Trophoblast cell (in vitro differentiated cells and primary cell): ENCODE results near the gene MAFB.

ENCODE experiments used
- DNase-seq, 2 donors: peaks; one replicate each; pipeline ENCODE4 v3.0.0-alpha.2; 2016
- H2AFZ ChIP-seq: 2 replicates; pipeline ENCODE4 v1.6.1; 2013; ENCODE audit warnings: low read length, moderate library complexity, mild to moderate bottlenecking; ENCODE audit not compliant: insufficient read depth, poor library complexity
- H2AK5ac ChIP-seq: 2 replicates; pipeline ENCODE4 v1.6.1; 2013; ENCODE audit warnings: mild to moderate bottlenecking, low read length
- H2BK120ac ChIP-seq: 2 replicates; pipeline ENCODE4 v1.6.1; 2013; ENCODE audit warnings: low read length, mild to moderate bottlenecking, moderate library complexity; ENCODE audit not compliant: insufficient read depth, poor library complexity
- H2BK12ac ChIP-seq: 2 replicates; pipeline ENCODE4 v1.6.1; 2013; ENCODE audit warnings: mild to moderate bottlenecking, low read length, moderate library complexity
- H2BK5ac ChIP-seq: 2 replicates; pipeline ENCODE4 v1.6.1; 2013; ENCODE audit warnings: low read length, low read depth, moderate library complexity, mild to moderate bottlenecking; ENCODE audit not compliant: poor library complexity
- H3K14ac ChIP-seq: 2 replicates; pipeline ENCODE4 v1.6.1; 2013; ENCODE audit warnings: mild to moderate bottlenecking, low read length
- H3K18ac ChIP-seq: 2 replicates; pipeline ENCODE4 v1.6.1; 2013; ENCODE audit warnings: mild to moderate bottlenecking, low read length
- H3K23ac ChIP-seq: 2 replicates; pipeline ENCODE4 v1.6.1; 2013; ENCODE audit warnings: low read length
- H3K27ac ChIP-seq: 2 replicates; pipeline ENCODE4 v1.5.1; 2013; ENCODE audit warnings: low read depth, mild to moderate bottlenecking, inconsistent platforms, low read length, moderate library complexity
- H3K27me3 ChIP-seq: 2 replicates; pipeline ENCODE4 v1.6.1; 2013; ENCODE audit warnings: inconsistent platforms, mild to moderate bottlenecking, low read length, moderate library complexity; ENCODE audit not compliant: insufficient read depth
- H3K36me3 ChIP-seq, 2 experiments: 1 replicate in 1 of 2; 2 replicates in 1 of 2; pipeline ENCODE4 v1.6.1; 2013; ENCODE audit warnings: low read length in 2 of 2, mild to moderate bottlenecking in 2 of 2, moderate library complexity in 1 of 2; ENCODE audit not compliant: insufficient read depth in 2 of 2, control insufficient read depth in 1 of 2
- H3K4ac ChIP-seq: 2 replicates; pipeline ENCODE4 v1.6.1; 2013; ENCODE audit warnings: low read depth, mild to moderate bottlenecking, low read length, moderate library complexity
- H3K4me1 ChIP-seq, 2 experiments: 1 replicate in 1 of 2; 2 replicates in 1 of 2; pipeline ENCODE4 v1.6.1; 2013; ENCODE audit warnings: low read length in 2 of 2, mild to moderate bottlenecking in 2 of 2, moderate library complexity in 1 of 2; ENCODE audit not compliant: insufficient read depth in 2 of 2, control insufficient read depth in 1 of 2
- H3K4me2 ChIP-seq: 2 replicates; pipeline ENCODE4 v1.6.1; 2013; ENCODE audit warnings: inconsistent platforms, mild to moderate bottlenecking, low read length, moderate library complexity
- H3K4me3 ChIP-seq: 2 replicates; pipeline ENCODE4 v1.5.1; 2013; ENCODE audit warnings: mild to moderate bottlenecking, low read depth, low read length, inconsistent platforms
- H3K79me1 ChIP-seq: one replicate; pipeline ENCODE4 v1.6.1; 2013; ENCODE audit warnings: low read length
- H3K79me2 ChIP-seq: 2 replicates; pipeline ENCODE4 v1.6.1; 2013; ENCODE audit warnings: low read length, mild to moderate bottlenecking; ENCODE audit not compliant: control insufficient read depth, insufficient read depth, poor library complexity
- H3K9ac ChIP-seq: 2 replicates; pipeline ENCODE4 v1.6.1; 2013; ENCODE audit warnings: mild to moderate bottlenecking, low read length
- H3K9me3 ChIP-seq: 2 replicates; pipeline ENCODE4 v1.6.1; 2013; ENCODE audit warnings: low read depth, mild to moderate bottlenecking, control low read depth, inconsistent platforms, low read length; ENCODE audit not compliant: insufficient read depth
- H4K12ac ChIP-seq: 2 replicates; pipeline ENCODE4 v1.6.1; 2013; ENCODE audit warnings: low read depth, mild to moderate bottlenecking, low read length, moderate library complexity
- H4K8ac ChIP-seq: 2 replicates; pipeline ENCODE4 v1.6.1; 2013; ENCODE audit warnings: low read depth, mild to moderate bottlenecking, low read length, moderate library complexity
- H4K91ac ChIP-seq: one replicate; pipeline ENCODE4 v1.6.1; 2013; ENCODE audit warnings: low read depth, mild to moderate bottlenecking, low read length, moderate library complexity
- WGBS: extraction: QIAGEN DNeasy Blood & Tissue Kit; methylation state at CpG from one replicate; pipeline ENCODE4 v1.1.7; 2013; ENCODE audit warnings: missing lambda C conversion rate; ENCODE audit not compliant: insufficient read length, insufficient coverage; ENCODE audit errors: extremely low coverage; 5-methylcytosine and 5-hydroxymethylcytosine counted together

MAFB gene

GRCh38 chr20:40688129-40689099 lies 622 bp downstream of the MAFB start:
- peaks cover 47% of the 10 kb centered on the region for H3K27me3 ChIP-seq
- peaks cover 21 to 31% of the 10 kb centered on the region in 2 experiments for H3K4me1 ChIP-seq
- peak overlapping the region; percentile 80 for H3K4me3 ChIP-seq
- peaks cover 19% of the 10 kb centered on the region for H3K79me2 ChIP-seq
- H3K9me3 ChIP-seq, result peaks cover 9% of the 10 kb centered on the region
- peak overlapping the region; percentile 38 for H2AFZ ChIP-seq
- peaks cover 4 to 7% of the 10 kb centered on the region in 2 experiments for H3K36me3 ChIP-seq
- H2BK5ac ChIP-seq, result no peak overlapping the region
- no CpG with 5 or more reads among the region's 120 CpGs for WGBS
- peak overlapping the region; percentile 77 for H3K9ac ChIP-seq
- peak overlapping the region; percentile 36 for H3K18ac ChIP-seq
- H2BK12ac ChIP-seq, result no peak overlapping the region
- H3K23ac ChIP-seq, result peak overlapping the region; percentile 23
- H4K8ac ChIP-seq, result no peak overlapping the region
- DNase-seq, result no peak
- peak overlapping the region; percentile 83 for H3K4me2 ChIP-seq
- peak overlapping the region; percentile 36 for H3K14ac ChIP-seq
- no peak overlapping the region for H3K27ac ChIP-seq
- peak overlapping the region; percentile 30 for H3K4ac ChIP-seq
- peak overlapping the region; percentile 13 for H2BK120ac ChIP-seq
- peaks cover 16% of the 10 kb centered on the region for H3K79me1 ChIP-seq
- peak overlapping the region; percentile 5 for H2AK5ac ChIP-seq
- H4K12ac ChIP-seq, result no peak overlapping the region
- peak overlapping the region; percentile 22 for H4K91ac ChIP-seq

DNA sequence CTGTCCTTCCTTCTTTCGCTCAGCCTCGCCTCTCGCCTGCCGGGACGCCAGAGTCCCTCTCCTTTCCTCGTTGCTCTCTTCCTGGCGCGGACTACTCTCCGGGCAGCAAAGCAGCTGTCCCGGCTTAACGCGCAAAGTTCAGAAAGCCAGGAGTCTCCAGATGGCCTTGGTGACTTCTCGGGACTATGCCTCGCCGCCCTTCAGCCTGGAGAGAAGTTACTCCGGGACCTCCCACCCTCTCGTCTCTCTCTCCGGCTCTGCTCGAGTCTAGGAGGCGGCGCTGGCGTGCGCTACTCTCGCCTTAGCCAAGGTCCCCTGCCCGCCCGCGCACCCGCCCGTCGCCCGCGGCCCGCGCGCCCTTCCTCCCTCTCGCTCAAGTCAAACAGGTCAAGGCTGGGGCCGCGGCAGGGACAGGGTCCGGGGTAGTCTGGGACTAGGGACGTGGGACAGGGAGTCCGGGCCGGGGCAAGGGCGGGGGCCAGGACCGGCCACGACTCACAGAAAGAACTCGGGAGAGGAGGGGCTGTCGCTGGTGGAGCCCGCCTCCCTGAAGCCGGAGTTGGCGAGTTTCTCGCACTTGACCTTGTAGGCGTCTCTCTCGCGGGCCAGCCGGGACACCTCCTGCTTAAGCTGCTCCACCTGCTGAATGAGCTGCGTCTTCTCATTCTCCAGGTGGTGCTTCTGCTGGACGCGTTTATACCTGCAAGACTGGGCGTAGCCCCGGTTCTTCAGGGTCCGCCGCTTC lies 1.5 kb downstream of the MAFB start:
- Histone ChIP-seq H2AFZ (peak overlapping the region; percentile 38), H2BK120ac (peak overlapping the region; percentile 13), H3K9ac (peak overlapping the region; percentile 67), H3K4me2 (peak overlapping the region; percentile 83), H3K4me1 (peaks cover 29 to 40% of the 10 kb centered on the region in 2 experiments), H3K36me3 (peaks cover 4 to 7% of the 10 kb centered on the region in 2 experiments), H4K12ac (no peak overlapping the region), H3K23ac (no peak overlapping the region), H4K91ac (no peak overlapping the region), H3K9me3 (peaks cover 6% of the 10 kb centered on the region), H3K4ac (peak overlapping the region; percentile 52), H3K79me2 (peaks cover 20% of the 10 kb centered on the region), H3K27ac (no peak overlapping the region), H3K18ac (peak overlapping the region; percentile 41), H3K14ac (peak overlapping the region; percentile 36), H2BK12ac (no peak overlapping the region), H3K4me3 (peak overlapping the region; percentile 80), H3K79me1 (peaks cover 23% of the 10 kb centered on the region), H2BK5ac (no peak overlapping the region), H2AK5ac (no peak overlapping the region), H3K27me3 (peaks cover 38% of the 10 kb centered on the region), H4K8ac (no peak overlapping the region)
- peak in 1 of 2 donors; percentile 23 for DNase-seq
- no CpG with 5 or more reads among the region's 62 CpGs for WGBS

- Histone ChIP-seq H2AK5ac (no peak overlapping the region), H3K14ac (no peak overlapping the region), H3K4me2 (peak overlapping the region; percentile 83), H3K4ac (no peak overlapping the region), H3K4me3 (peak overlapping the region; percentile 80), H2AFZ (no peak overlapping the region), H3K79me2 (peaks cover 22% of the 10 kb centered on the region), H3K23ac (no peak overlapping the region), H3K36me3 (peaks cover 4 to 7% of the 10 kb centered on the region in 2 experiments), H3K18ac (no peak overlapping the region), H3K27me3 (peaks cover 32% of the 10 kb centered on the region), H4K8ac (no peak overlapping the region), H3K27ac (no peak overlapping the region), H3K4me1 (peaks cover 35 to 47% of the 10 kb centered on the region in 2 experiments), H3K9ac (no peak overlapping the region), H4K12ac (no peak overlapping the region), H2BK120ac (no peak overlapping the region), H3K79me1 (peaks cover 26% of the 10 kb centered on the region), H3K9me3 (peaks cover 6% of the 10 kb centered on the region), H2BK5ac (no peak overlapping the region), H4K91ac (no peak overlapping the region), H2BK12ac (no peak overlapping the region)
- no peak for DNase-seq
- no CpG with 5 or more reads among the region's 12 CpGs for WGBS
Observed at GRCh38 chr20:40686893-40687292, 2.1 kb downstream of the MAFB start.

DNA sequence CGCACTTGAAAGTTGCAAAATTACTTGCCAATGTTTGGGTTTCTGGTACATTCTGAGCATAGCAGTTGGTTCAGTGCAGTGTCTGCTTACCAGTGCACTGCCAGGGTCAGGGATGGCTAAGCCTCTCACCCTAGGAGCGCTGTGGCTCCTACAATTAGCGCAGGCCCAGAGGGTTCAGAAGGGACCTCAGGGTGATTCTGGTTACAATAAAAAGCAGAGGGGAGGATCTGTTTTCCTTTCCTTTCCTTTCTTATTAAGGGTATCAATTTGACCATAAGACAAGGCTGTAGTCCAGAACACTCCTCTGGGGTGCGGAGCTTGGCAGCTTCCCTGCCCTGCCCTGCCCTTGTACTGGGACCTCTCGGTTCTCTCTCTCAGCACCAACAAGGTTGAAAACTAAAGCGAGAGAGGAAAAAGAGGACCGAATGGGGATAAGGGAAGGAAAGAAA lies 2.6 kb downstream of the MAFB start:
- peak overlapping the region; percentile 83 for H3K4me2 ChIP-seq
- no peak overlapping the region for H3K4me3 ChIP-seq
- H4K8ac ChIP-seq, result no peak overlapping the region
- H3K9ac ChIP-seq, result no peak overlapping the region
- H3K14ac ChIP-seq, result no peak overlapping the region
- H4K12ac ChIP-seq, result no peak overlapping the region
- no peak overlapping the region for H3K27ac ChIP-seq
- H2BK120ac ChIP-seq, result no peak overlapping the region
- H3K36me3 ChIP-seq, result peaks cover 4 to 7% of the 10 kb centered on the region in 2 experiments
- peaks cover 27% of the 10 kb centered on the region for H3K27me3 ChIP-seq
- no peak overlapping the region for H2BK5ac ChIP-seq
- no peak overlapping the region for H2BK12ac ChIP-seq
- H3K79me1 ChIP-seq, result peaks cover 26% of the 10 kb centered on the region
- H3K18ac ChIP-seq, result no peak overlapping the region
- peaks cover 37 to 50% of the 10 kb centered on the region in 2 experiments for H3K4me1 ChIP-seq
- WGBS, result no CpG with 5 or more reads among the region's 7 CpGs
- no peak overlapping the region for H2AFZ ChIP-seq
- DNase-seq, result no peak
- H3K79me2 ChIP-seq, result peaks cover 22% of the 10 kb centered on the region
- no peak overlapping the region for H3K4ac ChIP-seq
- no peak overlapping the region for H3K23ac ChIP-seq
- H2AK5ac ChIP-seq, result no peak overlapping the region
- H4K91ac ChIP-seq, result no peak overlapping the region
- peaks cover 8% of the 10 kb centered on the region for H3K9me3 ChIP-seq
